IMR-90 (cell line): Measurements from ENCODE around the gene ANO2. TPM values are rescaled to one million over a fixed set of nuclear protein-coding genes. Genes with fewer than 3 reads are reported as not detected.

ENCODE experiments used
- ATAC-seq: fragments of 200-7000 bp; cut with Tn5 transposase; 2 replicates; pipeline ENCODE4 v1.9.1; 2020; ENCODE audit warnings: low read depth, mild to moderate bottlenecking, moderate library complexity
- BruUV-seq: library from RNA; stranded (reverse); fragments of 400-500 nt; replicated peaks from 2 replicates; lab custom pipeline; 2021; lab: Mats Ljungman, UMichigan
- CTCF ChIA-PET: fragments of 300-600 bp; formaldehyde crosslinking; extraction: SDS; loops from one replicate; lab custom pipeline; 2021; ENCODE audit warnings: antibody characterized with exemption; lab: Yijun Ruan, JAX
- POLR2A ChIA-PET: fragments of 300-600 bp; sonication (Branson Sonifier 250); formaldehyde crosslinking; loops from one replicate; lab custom pipeline; 2022; ENCODE audit warnings: antibody characterized with exemption; ENCODE audit not compliant: unreplicated experiment; lab: Charles Lee
- DNase-seq: peaks from one replicate; pipeline ENCODE4 v3.0.0; 2013
- H2AFZ ChIP-seq: replicated peaks from 2 replicates; pipeline ENCODE3; 2013; ENCODE audit warnings: low read length, mild to moderate bottlenecking; ENCODE audit not compliant: poor library complexity
- H2AK5ac ChIP-seq: 2 replicates; pipeline ENCODE4 v1.6.1; 2013; ENCODE audit warnings: low read depth, low read length, inconsistent platforms
- H2AK9ac ChIP-seq: replicated peaks from 2 replicates; pipeline ENCODE3; 2013; ENCODE audit warnings: mild to moderate bottlenecking, low read depth, low read length, moderate library complexity; ENCODE audit not compliant: poor library complexity
- H2BK120ac ChIP-seq: 2 replicates; pipeline ENCODE4 v1.6.1; 2013; ENCODE audit warnings: low read depth, low read length, inconsistent platforms
- H2BK15ac ChIP-seq: 3 replicates; pipeline ENCODE4 v1.6.1; 2013; ENCODE audit warnings: low read depth, low read length, inconsistent platforms
- H2BK20ac ChIP-seq: 2 replicates; pipeline ENCODE4 v1.6.1; 2013; ENCODE audit warnings: low read depth, mild to moderate bottlenecking, inconsistent platforms, low read length, moderate library complexity
- H2BK5ac ChIP-seq: 2 replicates; pipeline ENCODE4 v1.6.1; 2013; ENCODE audit warnings: mild to moderate bottlenecking, low read depth, low read length, inconsistent platforms; ENCODE audit not compliant: poor library complexity, severe bottlenecking
- H3K14ac ChIP-seq: replicated peaks from 2 replicates; pipeline ENCODE4 v1.6.1; 2013; ENCODE audit warnings: low read depth, low read length, inconsistent platforms
- H3K18ac ChIP-seq: 2 replicates; pipeline ENCODE4 v1.6.1; 2013; ENCODE audit warnings: low read depth, low read length, control low read depth
- H3K23ac ChIP-seq: 2 replicates; pipeline ENCODE4 v1.6.1; 2013; ENCODE audit warnings: low read depth, low read length, inconsistent platforms
- H3K27ac ChIP-seq: 2 replicates; pipeline ENCODE4 v1.5.1; 2013; ENCODE audit warnings: mild to moderate bottlenecking, control low read depth, low read length; ENCODE audit not compliant: insufficient read depth
- H3K27me3 ChIP-seq: 2 replicates; pipeline ENCODE4 v1.6.1; 2013; ENCODE audit warnings: low read length; ENCODE audit not compliant: control insufficient read depth, insufficient read depth
- H3K36me3 ChIP-seq: 2 replicates; pipeline ENCODE4 v1.6.1; 2013; ENCODE audit warnings: low read length, mixed read lengths; ENCODE audit not compliant: control insufficient read depth, insufficient read depth
- H3K4ac ChIP-seq: 2 replicates; pipeline ENCODE4 v1.6.1; 2013; ENCODE audit warnings: low read depth, low read length, inconsistent platforms
- H3K4me1 ChIP-seq: 2 replicates; pipeline ENCODE4 v1.6.1; 2013; ENCODE audit warnings: low read length, mixed read lengths; ENCODE audit not compliant: control insufficient read depth, insufficient read depth
- H3K4me2 ChIP-seq: 2 replicates; pipeline ENCODE4 v1.6.1; 2013; ENCODE audit warnings: low read depth, mild to moderate bottlenecking, control low read depth, low read length, moderate library complexity
- H3K4me3 ChIP-seq: 2 replicates; pipeline ENCODE4 v1.5.1; 2013; ENCODE audit warnings: low read depth, mild to moderate bottlenecking, control low read depth, low read length, moderate library complexity; ENCODE audit not compliant: insufficient read depth
- H3K56ac ChIP-seq: 2 replicates; pipeline ENCODE4 v1.6.1; 2013; ENCODE audit warnings: low read length, inconsistent platforms; ENCODE audit not compliant: insufficient read depth; ENCODE audit errors: extremely low read depth
- H3K79me1 ChIP-seq, 2 experiments: 2 replicates each; pipeline ENCODE4 v1.6.1; 2013; ENCODE audit warnings: low read length in 2 of 2, inconsistent platforms in 1 of 2, low read depth in 1 of 2
- H3K9ac ChIP-seq: 2 replicates; pipeline ENCODE4 v1.6.1; 2013; ENCODE audit warnings: low read depth, low read length, control low read depth
- H3K9me1 ChIP-seq: 2 replicates; pipeline ENCODE4 v1.6.1; 2013; ENCODE audit warnings: low read length, inconsistent platforms; ENCODE audit not compliant: insufficient read depth
- H3K9me3 ChIP-seq: 2 replicates; pipeline ENCODE4 v1.6.1; 2013; ENCODE audit warnings: low read length; ENCODE audit not compliant: control insufficient read depth, insufficient read depth
- H4K20me1 ChIP-seq: 2 replicates; pipeline ENCODE4 v1.6.1; 2013; ENCODE audit warnings: low read length, inconsistent platforms; ENCODE audit not compliant: insufficient read depth
- H4K5ac ChIP-seq: 2 replicates; pipeline ENCODE4 v1.6.1; 2013; ENCODE audit warnings: mild to moderate bottlenecking, low read depth, low read length, control low read depth
- H4K8ac ChIP-seq, 2 experiments: 2 replicates each; pipeline ENCODE4 v1.6.1; 2013; ENCODE audit warnings: low read depth in 2 of 2, low read length in 2 of 2, control low read depth in 1 of 2, inconsistent platforms in 1 of 2
- H4K91ac ChIP-seq: 2 replicates; pipeline ENCODE4 v1.6.1; 2013; ENCODE audit warnings: low read depth, low read length, inconsistent platforms; ENCODE audit not compliant: insufficient read depth
- CHD1 ChIP-seq: IDR thresholded peaks from 2 replicates; pipeline ENCODE4 v1.6.1; 2012; ENCODE audit warnings: low read depth, low read length, improper control_type of control experiment
- ELK1 ChIP-seq: fragments of 150-350 bp; IDR thresholded peaks from 2 replicates; pipeline ENCODE4 v1.6.1; 2016; ENCODE audit warnings: low read depth, mild to moderate bottlenecking, low read length, moderate library complexity, borderline replicate concordance
- MXI1 ChIP-seq: IDR thresholded peaks from 2 replicates; pipeline ENCODE4 v1.6.1; 2012; ENCODE audit warnings: low read depth, mild to moderate bottlenecking, low read length, moderate library complexity, borderline replicate concordance
- NFE2L2 ChIP-seq: fragments of 150-350 bp; IDR thresholded peaks from 2 replicates; pipeline ENCODE4 v1.6.1; 2016; ENCODE audit warnings: low read depth, mild to moderate bottlenecking, low read length
- RFX5 ChIP-seq: IDR thresholded peaks from 2 replicates; pipeline ENCODE4 v1.8.0; 2012; ENCODE audit warnings: low read depth, mild to moderate bottlenecking, low read length, moderate library complexity
- WGBS, 2 experiments: methylation state at CpG; one replicate each; pipeline versions ENCODE4 v1.1.5 to v1.1.7; 2013; ENCODE audit warnings: missing lambda C conversion rate in 2 of 2; ENCODE audit not compliant: insufficient read length in 1 of 2; ENCODE audit errors: extremely low coverage in 2 of 2; 5-methylcytosine and 5-hydroxymethylcytosine counted together
- dilution Hi-C: fragments of 300-500 bp; cut with HindIII; formaldehyde crosslinking; loops from one replicate; pipeline ENCODE4 v1.14.3; 2018; ENCODE audit warnings: low sequenced_read_pairs; ENCODE audit not compliant: unreplicated experiment
- in situ Hi-C: fragments of 300-500 bp; cut with MboI; formaldehyde crosslinking; loops from 3 replicates; pipeline ENCODE4 v1.14.3; 2019; ENCODE audit warnings: low sequenced_read_pairs, inconsistent platforms, mixed read lengths
- intact Hi-C: fragments of 100-400 bp; cut with micrococcal nuclease; formaldehyde crosslinking; loops from 2 replicates; pipeline ENCODE4 v1.10.0; 2022
- polyA plus RNA-seq, 3 experiments: library from polyadenylated mRNA; depleted of rRNA; stranded (reverse); fragments of >200 nt; gene quantifications; 2 replicates each; pipeline ENCODE4 v1.2.3, GENCODE V29; 2012; ENCODE audit warnings: low replicate concordance in 1 of 3
- total RNA-seq: library from RNA; depleted of rRNA; stranded (reverse); fragments of >200 nt; gene quantifications from 2 replicates; pipeline ENCODE4 v1.2.3, GENCODE V29; 2012

ANO2 gene
- total and polyA plus RNA-seq, 2 of the 4 experiments (the other 2 are of a cell fraction) = 0.22 TPM; not detected in 1

- no peak for TF ChIP-seq CHD1
- no peak for TF ChIP-seq RFX5
- TF ChIP-seq NFE2L2 = no peak
- TF ChIP-seq ELK1 = no peak
- no peak for TF ChIP-seq MXI1
- CTCF ChIA-PET = no interaction called here
- no peak overlapping the region for H3K4me2 ChIP-seq
- H2BK15ac ChIP-seq = no peak overlapping the region
- POLR2A ChIA-PET = no interaction called here
- H2AK9ac ChIP-seq = no peak overlapping the region
- H3K36me3 ChIP-seq = no peaks in the 10 kb centered on the region
- H2AK5ac ChIP-seq = no peak overlapping the region
- no TSS peak for BruUV-seq
- H3K4me1 ChIP-seq = no peaks in the 10 kb centered on the region; the same call in 1 of the 2 replicates
- H2AFZ ChIP-seq = no peak overlapping the region
- no peak overlapping the region for H3K23ac ChIP-seq
- no peak overlapping the region for H4K91ac ChIP-seq
- H3K9me3 ChIP-seq = peaks cover under 1% of the 10 kb centered on the region; the same call in 1 of the 2 replicates
- no peaks in the 10 kb centered on the region for H3K79me1 ChIP-seq
- no peaks in the 10 kb centered on the region for H4K20me1 ChIP-seq
- no peak overlapping the region for H4K8ac ChIP-seq
- peaks cover 45% of the 10 kb centered on the region for H3K27me3 ChIP-seq
- ATAC-seq (no peak), DNase-seq (no peak)
- no peak overlapping the region for H3K4me3 ChIP-seq
- H3K56ac ChIP-seq = no peak overlapping the region
- no peak overlapping the region for H3K18ac ChIP-seq
- H2BK20ac ChIP-seq = no peak overlapping the region
- no peak overlapping the region for H4K5ac ChIP-seq
- H3K14ac ChIP-seq = no peak overlapping the region
- H2BK120ac ChIP-seq = no peak overlapping the region
- dilution Hi-C loops (no loop called here), intact Hi-C loops (no loop called here), in situ Hi-C loops (no loop called here)
- H3K9ac ChIP-seq = no peak overlapping the region
- no CpG with 5 or more reads among the region's 3 CpGs for WGBS, 2 experiments
- H3K9me1 ChIP-seq = no peaks in the 10 kb centered on the region
- H3K4ac ChIP-seq = no peak overlapping the region
- no peak overlapping the region for H3K27ac ChIP-seq
- no peak overlapping the region for H2BK5ac ChIP-seq
Measured at GRCh38 chr12:5622280-5622679, 322.8 kb downstream of the ANO2 start.
